ENCODE data around the gene WWC2.

DNA sequence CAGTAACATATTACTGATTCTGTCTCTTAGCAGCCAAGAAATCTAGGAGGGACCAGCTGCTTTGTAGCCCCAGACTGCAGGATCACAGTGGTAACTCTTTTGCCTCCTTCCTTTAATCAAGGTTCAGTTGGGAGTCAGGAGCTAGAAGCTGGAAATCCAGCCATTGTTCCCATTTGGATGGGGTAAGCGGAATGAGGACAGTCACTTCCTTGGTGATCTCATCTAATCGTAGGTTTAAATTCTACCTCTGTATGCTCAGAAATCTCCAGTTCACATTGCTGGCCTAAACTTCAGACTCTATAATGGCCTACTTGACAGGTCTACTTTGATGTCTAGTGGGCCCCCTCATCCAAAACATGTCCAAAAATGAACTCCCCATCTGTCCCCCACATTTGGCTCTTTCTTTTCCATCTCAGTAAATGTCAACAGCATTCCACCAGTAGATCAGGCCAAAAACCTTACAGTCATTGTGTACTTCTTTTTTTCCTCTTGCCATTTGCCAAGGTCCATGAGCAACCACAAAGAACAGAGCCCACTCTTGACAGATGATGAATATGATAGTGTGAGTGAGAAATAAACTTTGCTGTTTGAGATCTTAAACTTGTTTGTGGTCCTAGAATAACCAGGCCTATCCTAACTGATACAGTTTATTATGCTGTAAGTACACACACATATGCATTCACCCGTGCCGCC is 40.1 kb downstream of the WWC2 start:
- TF ChIP-seq CTCF (conservative IDR thresholded peaks at IDR 0.05) (no peak), ZFX (IDR thresholded peaks at IDR 0.05) (no peak)

All from C4-2B (cell line).